Measurements from ENCODE around the gene HMCN1.

DNA sequence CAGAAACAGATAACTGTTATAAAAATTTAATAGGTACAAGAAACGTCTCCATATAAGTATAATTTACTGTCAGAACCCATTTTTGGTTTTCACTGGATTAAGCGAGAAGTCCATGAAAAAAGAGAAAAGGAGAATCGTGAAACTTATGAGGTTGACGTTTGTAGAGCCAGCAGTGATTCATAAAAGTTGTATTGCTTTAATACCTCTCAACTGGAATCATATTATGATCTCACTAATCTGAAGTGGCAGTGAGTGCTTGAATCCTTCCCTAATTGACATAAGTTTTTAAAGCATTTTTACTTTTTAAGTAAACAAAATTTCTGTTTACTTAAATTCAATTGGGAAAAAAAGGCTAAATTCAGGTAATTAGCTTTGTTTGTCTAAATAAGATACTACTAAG, 325.6 kb downstream of the HMCN1 start:
- TF ChIP-seq POLR2A (IDR thresholded peaks at IDR 0.05; ENCODE audit: low read length) (no peak), GATA1 (IDR thresholded peaks at IDR 0.05; ENCODE audit: low read depth, low read length) (no peak)
